GM12872 (cell line): ENCODE data around the gene THAP7.

Experiments
- TF ChIP-seq, protein P1 (sequence below): IDR thresholded peaks from 3 replicates; pipeline ENCODE4 v1.5.1; 2011; ENCODE audit warnings: low read depth, mild to moderate bottlenecking, low read length, moderate library complexity; ENCODE audit not compliant: insufficient read depth

Gene THAP7

DNA sequence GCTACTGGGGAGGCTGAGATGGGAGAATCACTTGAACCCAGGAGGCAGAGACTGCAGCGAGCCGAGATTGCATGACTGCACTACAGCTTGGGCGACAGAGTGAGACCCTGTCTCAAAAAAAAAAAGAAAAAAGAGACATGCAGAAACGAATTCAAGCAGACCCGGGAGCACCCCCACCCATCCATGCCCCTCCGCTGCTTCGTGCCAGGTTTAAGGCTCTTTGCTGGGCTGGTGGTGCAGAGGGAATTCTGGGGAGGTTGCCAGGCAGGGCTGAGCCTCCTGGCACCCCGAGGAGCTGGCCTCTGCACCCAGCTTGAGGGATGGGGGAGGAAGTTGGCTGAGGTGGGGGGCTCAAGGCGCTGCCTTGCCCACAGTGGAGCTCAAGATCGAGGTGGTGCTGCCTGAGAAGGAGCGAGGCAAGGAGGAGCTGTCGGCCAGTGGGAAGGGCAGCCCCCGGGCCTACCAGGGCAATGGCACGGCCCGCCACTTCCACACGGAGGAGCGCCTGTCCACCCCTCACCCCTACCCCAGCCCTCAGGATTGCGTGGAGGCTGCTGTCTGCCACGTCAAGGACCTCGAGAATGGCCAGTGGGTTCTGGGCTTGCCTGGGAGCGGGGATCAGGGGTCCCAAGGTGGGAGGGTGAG lies 28.9 kb downstream of the THAP7 start:
- TF ChIP-seq, protein P1, sequence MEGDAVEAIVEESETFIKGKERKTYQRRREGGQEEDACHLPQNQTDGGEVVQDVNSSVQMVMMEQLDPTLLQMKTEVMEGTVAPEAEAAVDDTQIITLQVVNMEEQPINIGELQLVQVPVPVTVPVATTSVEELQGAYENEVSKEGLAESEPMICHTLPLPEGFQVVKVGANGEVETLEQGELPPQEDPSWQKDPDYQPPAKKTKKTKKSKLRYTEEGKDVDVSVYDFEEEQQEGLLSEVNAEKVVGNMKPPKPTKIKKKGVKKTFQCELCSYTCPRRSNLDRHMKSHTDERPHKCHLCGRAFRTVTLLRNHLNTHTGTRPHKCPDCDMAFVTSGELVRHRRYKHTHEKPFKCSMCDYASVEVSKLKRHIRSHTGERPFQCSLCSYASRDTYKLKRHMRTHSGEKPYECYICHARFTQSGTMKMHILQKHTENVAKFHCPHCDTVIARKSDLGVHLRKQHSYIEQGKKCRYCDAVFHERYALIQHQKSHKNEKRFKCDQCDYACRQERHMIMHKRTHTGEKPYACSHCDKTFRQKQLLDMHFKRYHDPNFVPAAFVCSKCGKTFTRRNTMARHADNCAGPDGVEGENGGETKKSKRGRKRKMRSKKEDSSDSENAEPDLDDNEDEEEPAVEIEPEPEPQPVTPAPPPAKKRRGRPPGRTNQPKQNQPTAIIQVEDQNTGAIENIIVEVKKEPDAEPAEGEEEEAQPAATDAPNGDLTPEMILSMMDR, result no peak

DNA sequence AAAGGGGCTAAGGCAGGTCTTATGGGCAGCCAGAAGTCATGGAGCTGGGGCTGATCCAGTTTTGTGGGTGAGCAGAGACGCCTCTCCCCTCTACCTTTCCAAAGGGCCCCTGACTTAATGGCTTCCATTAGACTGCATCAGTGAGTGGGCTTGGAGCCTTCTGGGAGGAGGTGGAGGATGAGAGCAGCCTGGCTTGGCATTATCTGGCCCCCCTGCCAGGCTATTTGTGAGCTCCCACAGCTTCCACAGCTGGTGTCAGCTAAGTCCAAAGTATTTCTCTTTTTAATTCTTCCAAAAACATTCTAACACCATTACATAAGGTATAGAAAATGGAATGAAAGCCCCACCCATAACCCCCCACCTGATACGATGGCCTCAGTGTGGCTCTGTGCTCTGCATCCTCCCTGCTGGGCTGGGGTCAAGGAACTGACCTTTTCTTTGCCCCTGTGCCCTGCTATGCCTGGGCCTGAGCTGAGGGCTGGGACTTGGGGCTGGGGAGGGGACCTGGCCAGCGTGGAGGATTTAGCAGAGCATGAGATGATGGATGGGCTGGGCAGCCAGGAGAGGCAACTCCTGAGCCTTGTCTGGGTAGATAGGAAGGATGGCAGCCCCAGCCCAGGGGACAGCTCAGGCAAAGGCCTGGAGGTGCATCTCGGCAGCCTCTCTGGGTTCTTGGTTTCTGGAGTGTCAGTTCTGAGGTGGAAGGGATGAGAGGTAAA lies 30.8 kb downstream of the THAP7 start:
- TF ChIP-seq, protein P1, result no peak

DNA sequence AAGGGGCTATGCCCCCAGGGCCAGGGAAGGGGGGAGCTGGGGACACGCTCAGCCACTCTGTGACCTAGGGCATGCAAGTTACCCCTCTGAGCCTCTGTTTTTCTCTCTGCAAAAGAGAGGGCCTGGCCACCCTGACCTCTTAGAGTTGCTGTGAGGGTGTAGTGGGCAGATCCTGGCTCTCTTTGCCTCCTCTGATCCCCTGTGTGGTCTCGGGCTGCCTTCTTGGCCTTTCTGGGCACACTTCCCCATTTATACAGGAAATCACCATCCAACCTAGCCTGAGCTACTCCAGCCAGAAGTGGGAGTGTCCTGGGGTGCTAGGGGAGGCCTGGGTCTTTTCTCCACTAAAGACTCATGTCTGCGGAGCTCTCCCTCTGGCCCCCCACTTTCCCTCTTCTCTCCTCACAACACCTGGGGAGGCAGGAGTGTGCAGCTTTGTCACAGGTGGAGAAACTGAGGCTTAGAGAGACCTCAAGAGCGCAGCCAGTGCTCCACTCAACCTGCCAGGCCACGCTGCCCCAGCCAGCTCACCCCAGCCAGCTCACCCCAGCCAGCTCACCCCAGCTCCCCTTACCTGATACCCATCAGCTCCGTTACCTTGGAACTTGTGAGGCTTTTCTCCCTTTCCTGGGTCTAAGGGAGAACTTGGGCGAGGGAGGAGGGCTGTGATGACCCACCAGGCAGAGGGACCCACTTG lies 33.5 kb downstream of the THAP7 start:
- TF ChIP-seq, protein P1, result no peak

DNA sequence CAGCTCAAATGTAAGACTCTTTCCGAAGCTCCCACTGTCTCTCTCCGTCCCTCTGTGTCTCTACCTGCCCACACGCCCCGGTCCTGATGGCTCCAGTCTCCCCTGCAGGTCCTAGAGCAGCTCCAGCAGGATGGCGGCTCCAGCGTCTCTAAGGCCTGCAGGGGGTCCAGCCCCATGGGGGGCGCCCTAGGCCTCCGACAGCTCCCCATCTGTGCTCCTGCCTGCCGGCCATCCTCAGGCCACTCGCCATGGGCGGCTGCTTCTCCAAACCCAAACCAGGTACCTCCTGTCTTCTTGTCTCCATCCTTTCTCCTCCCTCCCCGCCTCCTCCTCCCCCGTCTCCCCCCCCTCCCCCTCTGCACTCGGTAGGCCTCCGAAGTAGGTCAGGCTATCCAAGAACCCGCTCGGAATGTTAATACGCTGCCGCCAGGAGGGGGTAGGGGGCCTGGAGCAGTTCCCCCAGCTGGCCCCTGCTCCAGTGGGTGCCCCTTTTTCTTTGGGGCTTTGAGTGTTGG lies 34.2 kb downstream of the THAP7 start:
- TF ChIP-seq, protein P1, result no peak

DNA sequence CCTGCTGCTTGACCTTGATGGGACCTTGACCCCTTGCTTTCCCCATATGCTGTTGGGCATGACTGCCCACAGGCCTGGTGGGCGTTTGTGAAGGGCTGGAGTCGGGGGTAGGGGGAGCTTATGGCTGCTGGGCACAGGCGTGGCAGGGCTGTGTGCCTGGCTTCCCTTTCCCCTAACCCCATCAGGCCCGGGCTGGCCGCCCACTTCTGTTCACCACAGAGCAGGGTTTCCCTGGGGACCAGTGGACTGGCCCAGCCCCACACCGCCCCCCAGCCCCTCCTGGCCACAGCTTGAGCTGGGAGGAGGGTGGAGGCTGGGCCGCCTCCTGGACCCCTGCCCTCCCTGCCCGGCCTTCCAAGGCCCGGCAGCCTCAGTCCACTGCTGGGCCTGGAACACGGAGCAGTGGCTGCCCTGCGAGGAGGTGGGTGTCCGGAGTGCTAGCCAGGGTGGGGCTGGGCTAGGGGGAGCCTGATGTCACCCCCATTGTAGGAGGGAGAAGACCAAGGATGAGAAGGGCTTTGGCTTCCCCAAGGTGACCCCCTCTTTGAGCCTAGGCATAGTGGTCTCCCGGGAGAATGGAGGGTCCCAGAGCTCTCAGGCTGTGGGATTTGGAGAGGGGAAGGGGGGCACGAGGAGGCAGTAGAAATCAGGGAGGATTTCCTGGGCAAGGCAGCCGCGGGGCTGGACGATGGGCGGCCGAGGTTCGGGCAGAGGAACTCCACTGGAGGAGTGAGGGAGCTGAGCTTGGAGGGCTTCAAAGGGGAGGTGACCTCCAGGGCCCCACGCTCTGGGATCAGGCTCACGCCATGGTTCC lies 34.8 kb downstream of the THAP7 start, which contains the start of gene AIFM3:
Gene AIFM3 (plus strand): TSS at position 373 of the 814 bp plus-strand sequence. CDS start 690 bp downstream, outside the sequence.
- TF ChIP-seq, protein P1, result no peak

DNA sequence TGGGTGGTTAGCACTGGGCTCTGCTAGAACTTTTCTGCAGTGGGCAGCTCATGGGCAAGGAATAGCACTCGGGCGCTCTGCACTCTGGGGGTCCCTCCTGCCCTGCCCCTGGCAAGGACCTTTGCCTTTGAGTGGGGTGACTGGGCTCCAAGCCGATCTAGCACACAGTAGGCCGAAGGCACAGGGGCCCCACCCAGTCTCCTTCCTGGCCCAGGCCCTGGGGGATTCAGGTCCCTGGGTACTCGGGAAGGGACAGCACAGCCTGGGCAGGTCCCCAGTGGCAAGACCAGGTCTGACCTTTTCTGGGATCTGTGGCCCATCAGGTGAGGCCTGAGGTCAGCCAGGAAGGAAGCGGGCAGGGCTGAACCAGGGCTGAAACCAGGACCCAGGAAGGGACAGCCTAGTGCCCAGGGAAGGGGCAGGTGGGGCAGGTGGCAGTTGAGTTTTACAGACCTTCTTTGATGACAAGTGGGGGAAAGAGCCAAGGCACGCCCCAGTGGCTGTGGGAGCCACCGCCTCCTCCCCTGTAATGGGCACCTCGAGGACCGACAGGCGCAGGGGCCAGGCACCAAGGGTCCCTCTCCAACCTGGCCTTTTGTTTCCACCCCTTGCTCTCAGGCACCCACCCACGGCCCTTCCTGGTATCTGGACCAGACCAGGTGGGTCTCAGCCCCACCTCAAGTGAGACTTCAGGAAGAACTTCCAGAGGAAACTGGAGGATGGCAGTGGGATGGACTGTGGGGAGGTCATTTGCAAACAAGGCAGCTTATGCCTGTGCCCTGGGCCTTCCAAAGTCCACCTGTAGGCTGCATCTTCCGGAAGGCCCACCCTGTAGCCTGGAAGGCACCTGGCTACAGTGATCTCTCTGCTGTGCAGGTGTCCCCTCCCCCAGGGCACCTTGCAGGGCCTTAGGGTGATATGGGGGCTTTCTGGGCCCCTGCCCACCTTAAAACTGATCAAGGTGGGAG lies 35.7 kb downstream of the THAP7 start:
- TF ChIP-seq, protein P1, result no peak
